B cell (primary cell): ENCODE results near the gene TMSB4X. TPM values are rescaled to one million over a fixed set of nuclear protein-coding genes. Genes with fewer than 3 reads are reported as not detected.

Experiments used
- ATAC-seq: fragments of 200-7000 bp; cut with Tn5 transposase; one replicate; pipeline ENCODE4 v1.10.0; 2021; ENCODE audit warnings: low read depth, mild to moderate bottlenecking, moderate number of reproducible peaks, moderate library complexity
- CTCF ChIA-PET: fragments of 350-600 bp; sonication (Branson Sonifier 250); formaldehyde crosslinking; loops from one replicate; lab custom pipeline; 2021; ENCODE audit warnings: antibody characterized with exemption, inconsistent platforms; lab: Charles Lee
- POLR2A ChIA-PET: fragments of 350-600 bp; sonication (Branson Sonifier 250); formaldehyde crosslinking; loops from one replicate; lab custom pipeline; 2021; ENCODE audit warnings: antibody characterized with exemption; lab: Charles Lee
- DNase-seq: peaks from one replicate; pipeline ENCODE4 v3.0.0; 2013
- H2AFZ ChIP-seq: 2 replicates; pipeline ENCODE4 v1.6.1; 2012; ENCODE audit warnings: mild to moderate bottlenecking, low read depth, low read length; ENCODE audit not compliant: insufficient read depth, poor library complexity, severe bottlenecking
- H3K27ac ChIP-seq, 2 donors: 1 replicate in 1 of 2; 2 replicates in 1 of 2; pipeline ENCODE4 v1.5.1; 2012 to 2013; ENCODE audit warnings: low read length in 2 of 2, mild to moderate bottlenecking in 2 of 2, moderate library complexity in 1 of 2
- H3K27me3 ChIP-seq, 4 experiments: fragments of 200-600 bp in 1 of 4; sonication (generic) in 1 of 4; replicated peaks in 1 of 4; 1 replicate in 2 of 4; 2 replicates in 2 of 4; pipeline versions ENCODE4 v1.6.1 to v1.7.0; 2013 to 2016; ENCODE audit warnings: low read length in 3 of 4, mild to moderate bottlenecking in 2 of 4, mixed read lengths in 1 of 4, moderate library complexity in 1 of 4; ENCODE audit not compliant: insufficient read depth in 4 of 4, control insufficient read depth in 3 of 4; ENCODE audit errors: control extremely low read depth in 1 of 4
- H3K36me3 ChIP-seq, 2 experiments: replicated peaks in 1 of 2; 1 replicate in 1 of 2; 2 replicates in 1 of 2; pipeline versions ENCODE4 v1.6.1 to v1.7.1; 2013; ENCODE audit warnings: low read length in 1 of 2; ENCODE audit not compliant: insufficient read depth in 2 of 2, control insufficient read depth in 1 of 2; ENCODE audit errors: control extremely low read depth in 1 of 2, extremely low read depth in 1 of 2
- H3K4me1 ChIP-seq, 2 donors: fragments of 200-600 bp in 1 of 2; sonication (generic) in 1 of 2; 1 replicate in 1 of 2; 2 replicates in 1 of 2; pipeline versions ENCODE4 v1.5.1 to v1.6.1; 2013 to 2017; ENCODE audit warnings: low read length in 2 of 2; ENCODE audit not compliant: control insufficient read depth in 2 of 2, insufficient read depth in 2 of 2
- H3K4me2 ChIP-seq: replicated peaks from 2 replicates; pipeline ENCODE3; 2012; ENCODE audit warnings: mild to moderate bottlenecking, low read depth, low read length; ENCODE audit not compliant: poor library complexity, severe bottlenecking
- H3K4me3 ChIP-seq, 5 experiments: fragments of 200-600 bp in 1 of 5; sonication (generic) in 1 of 5; 1 replicate in 3 of 5; 2 replicates in 2 of 5; pipeline versions ENCODE4 v1.5.1 to v1.7.0; 2011 to 2016; ENCODE audit warnings: low read length in 4 of 5, mild to moderate bottlenecking in 4 of 5, low read depth in 2 of 5, control low read depth in 1 of 5, moderate library complexity in 1 of 5; ENCODE audit not compliant: insufficient read depth in 1 of 5; ENCODE audit errors: control extremely low read depth in 1 of 5, extremely low read depth in 1 of 5
- H3K79me2 ChIP-seq: fragments of 200-600 bp; sonication (generic); one replicate; pipeline ENCODE4 v1.6.0; 2016; ENCODE audit warnings: low read length; ENCODE audit not compliant: control insufficient read depth, insufficient read depth
- H3K9ac ChIP-seq: fragments of 200-600 bp; sonication (generic); 2 replicates; pipeline ENCODE4 v1.6.1; 2017; ENCODE audit warnings: mild to moderate bottlenecking, low read length, moderate library complexity
- H3K9me3 ChIP-seq, 3 donors: one replicate each; pipeline versions ENCODE4 v1.6.1 to v1.7.1; 2013; ENCODE audit warnings: low read length in 2 of 3; ENCODE audit not compliant: control insufficient read depth in 2 of 3, insufficient read depth in 1 of 3; ENCODE audit errors: control extremely low read depth in 1 of 3
- H4K20me1 ChIP-seq: 2 replicates; pipeline ENCODE4 v1.6.0; 2012; ENCODE audit warnings: mild to moderate bottlenecking, low read length; ENCODE audit not compliant: insufficient read depth, control insufficient read depth, poor library complexity, severe bottlenecking
- H3K27ac Mint-ChIP-seq: one replicate; pipeline ENCODE4 v1.8.0; 2021; ENCODE audit warnings: mixed read lengths
- H3K27me3 Mint-ChIP-seq: one replicate; pipeline ENCODE4 v1.8.0; 2021; ENCODE audit warnings: mixed read lengths
- H3K4me1 Mint-ChIP-seq: one replicate; pipeline ENCODE4 v1.8.0; 2021; ENCODE audit warnings: mixed read lengths
- H3K4me3 Mint-ChIP-seq: one replicate; pipeline ENCODE4 v1.8.0; 2021; ENCODE audit warnings: mixed read lengths
- H3K9me3 Mint-ChIP-seq: one replicate; pipeline ENCODE4 v1.8.0; 2022; ENCODE audit warnings: mixed read lengths; ENCODE audit not compliant: insufficient read depth
- CTCF ChIP-seq: fragments of 200-600 bp; IDR thresholded peaks from one replicate; pipeline ENCODE4 v1.8.0; 2022; ENCODE audit warnings: antibody characterized with exemption, mild to moderate bottlenecking
- EZH2 ChIP-seq: IDR thresholded peaks from 2 replicates; pipeline ENCODE4 v1.6.1; 2012; ENCODE audit warnings: borderline replicate concordance, low read depth, mild to moderate bottlenecking, moderate library complexity, low read length; ENCODE audit not compliant: insufficient read depth, poor library complexity, severe bottlenecking
- WGBS: methylation state at CpG from one replicate; pipeline ENCODE4 v1.1.5; 2013; ENCODE audit warnings: missing lambda C conversion rate; ENCODE audit not compliant: insufficient coverage; 5-methylcytosine and 5-hydroxymethylcytosine counted together
- intact Hi-C: fragments of 100-400 bp; cut with micrococcal nuclease; formaldehyde crosslinking; loops from one replicate; pipeline ENCODE4 v1.10.0; 2022
- polyA plus RNA-seq: library from polyadenylated mRNA; depleted of rRNA; stranded (reverse); fragments of >200 nt; gene quantifications from 2 replicates; pipeline ENCODE4 v1.2.3, GENCODE V29; 2012
- total RNA-seq, 2 donors: library from RNA; stranded (reverse); fragments of 120-200 nt in 1 of 2; gene quantifications; 1 replicate in 1 of 2; 2 replicates in 1 of 2; pipeline versions ENCODE4 v1.2.3 to v1.2.4, GENCODE V29; 2013 to 2022

TMSB4X gene
- total and polyA plus RNA-seq, 2 donors (not counting 1 experiment from before 2014, with no cell fraction given) = 2,550 to 4,850 TPM

- H3K27ac ChIP-seq = no peak overlapping the region
- no peak overlapping the region for H3K4me3 ChIP-seq
- H4K20me1 ChIP-seq = no peaks in the 10 kb centered on the region
- no peak for ATAC-seq
- Mint-ChIP-seq H3K27ac (no peak overlapping the region), H3K27me3 (no peaks in the 10 kb centered on the region), H3K9me3 (no peaks in the 10 kb centered on the region), H3K4me1 (peaks cover 22% of the 10 kb centered on the region), H3K4me3 (no peak overlapping the region)
- DNase-seq = no peak
- no peak overlapping the region for H3K9ac ChIP-seq
- H2AFZ ChIP-seq = no peak overlapping the region
- TF ChIP-seq EZH2 (no peak), CTCF (no peak)
- H3K27me3 ChIP-seq = no peaks in the 10 kb centered on the region
- no peak overlapping the region for H3K4me2 ChIP-seq
- ChIA-PET POLR2A (no interaction called here), CTCF (no interaction called here)
- no CpG with 5 or more reads among the region's 3 CpGs for WGBS
- H3K9me3 ChIP-seq = no peaks in the 10 kb centered on the region
- no peaks in the 10 kb centered on the region for H3K79me2 ChIP-seq
- no peaks in the 10 kb centered on the region for H3K36me3 ChIP-seq
- peaks cover 5 to 7% of the 10 kb centered on the region in 2 donors for H3K4me1 ChIP-seq
- intact Hi-C loops = no loop called here
These were observed 16.7 kb downstream of the TMSB4X start for GRCh38 chrX:12991575-12991974.

GRCh38 chrX:12992544-12993118 is 17.7 kb downstream of the TMSB4X start:
- H3K4me1 Mint-ChIP-seq = peaks cover 22% of the 10 kb centered on the region
- H3K27ac ChIP-seq = no peak overlapping the region
- no CpG with 5 or more reads among the region's 4 CpGs for WGBS
- no peaks in the 10 kb centered on the region for H3K27me3 Mint-ChIP-seq
- H3K4me3 ChIP-seq = no peak overlapping the region
- no peaks in the 10 kb centered on the region for H3K79me2 ChIP-seq
- H3K4me2 ChIP-seq = no peak overlapping the region
- TF ChIP-seq CTCF = no peak
- no peak for TF ChIP-seq EZH2
- no peak overlapping the region for H3K9ac ChIP-seq
- CTCF ChIA-PET = interaction anchor here (0.7 kb wide), 1 partner anchor 15 kb away, joined by 5 read pairs; no protein-coding TSS in a partner anchor
- no peak overlapping the region for H3K4me3 Mint-ChIP-seq
- no peak overlapping the region for H2AFZ ChIP-seq
- H3K36me3 ChIP-seq = no peaks in the 10 kb centered on the region
- no peaks in the 10 kb centered on the region for H3K9me3 Mint-ChIP-seq
- POLR2A ChIA-PET = no interaction called here
- DNase-seq = no peak
- peaks cover 5 to 10% of the 10 kb centered on the region in 2 donors for H3K4me1 ChIP-seq
- H3K27me3 ChIP-seq = no peaks in the 10 kb centered on the region
- H3K27ac Mint-ChIP-seq = no peak overlapping the region
- no peaks in the 10 kb centered on the region for H3K9me3 ChIP-seq
- no peak for ATAC-seq
- no peaks in the 10 kb centered on the region for H4K20me1 ChIP-seq
- intact Hi-C loops = no loop called here
